ENCODE data around the gene AFTPH.

The AFTPH gene

GRCh38 chr2:64523666-64524603 lies at the start of gene AFTPH:
Gene AFTPH (plus strand): TSS chr2:64524328. CDS start chr2:64551475, 27,147 bp downstream.
- peak; percentile 98 for DNase-seq (ENCODE audit: low read depth in 1 of 2, low spot score in 1 of 2)

GRCh38 chr2:64474636-64475035 lies 49.5 kb upstream of the AFTPH start:
- DNase-seq (ENCODE audit: low read depth in 1 of 2, low spot score in 1 of 2): no peak

- DNase-seq (ENCODE audit: low read depth in 1 of 2, low spot score in 1 of 2): no peak
These were observed 47.1 kb upstream of the AFTPH start for GRCh38 chr2:64477037-64477436.

- no peak for DNase-seq (ENCODE audit: low read depth in 1 of 2, low spot score in 1 of 2)
These were observed 46.1 kb upstream of the AFTPH start for GRCh38 chr2:64477979-64478378.

GRCh38 chr2:64478502-64479230 lies 45.5 kb upstream of the AFTPH start:
- DNase-seq (ENCODE audit: low read depth in 1 of 2, low spot score in 1 of 2): no peak

- DNase-seq (ENCODE audit: low read depth in 1 of 2, low spot score in 1 of 2): no peak
These were observed 44.6 kb upstream of the AFTPH start for GRCh38 chr2:64479259-64480117.

- DNase-seq (ENCODE audit: low read depth in 1 of 2, low spot score in 1 of 2): no peak
These were observed 42.5 kb upstream of the AFTPH start for GRCh38 chr2:64481665-64482064.

- no peak for DNase-seq (ENCODE audit: low read depth in 1 of 2, low spot score in 1 of 2)
These were observed 41.9 kb upstream of the AFTPH start for GRCh38 chr2:64482243-64482642.

GRCh38 chr2:64482765-64483504 lies 41.2 kb upstream of the AFTPH start:
- DNase-seq (ENCODE audit: low read depth in 1 of 2, low spot score in 1 of 2): no peak

GRCh38 chr2:64485331-64485730 lies 38.8 kb upstream of the AFTPH start:
- no peak for DNase-seq (ENCODE audit: low read depth in 1 of 2, low spot score in 1 of 2)

- no peak for DNase-seq (ENCODE audit: low read depth in 1 of 2, low spot score in 1 of 2)
These were observed 38.2 kb upstream of the AFTPH start for GRCh38 chr2:64485961-64486360.

- DNase-seq (ENCODE audit: low read depth in 1 of 2, low spot score in 1 of 2): no peak
These were observed 36.7 kb upstream of the AFTPH start for GRCh38 chr2:64487256-64488049.

GRCh38 chr2:64488050-64488974 lies 35.8 kb upstream of the AFTPH start:
- DNase-seq (ENCODE audit: low read depth in 1 of 2, low spot score in 1 of 2): peak; percentile 54 to 72

- DNase-seq (ENCODE audit: low read depth in 1 of 2, low spot score in 1 of 2): no peak
These were observed 34.9 kb upstream of the AFTPH start for GRCh38 chr2:64489081-64489751.

GRCh38 chr2:64491426-64491825 lies 32.7 kb upstream of the AFTPH start:
- DNase-seq (ENCODE audit: low read depth in 1 of 2, low spot score in 1 of 2): no peak

GRCh38 chr2:64492272-64492671 lies 31.9 kb upstream of the AFTPH start:
- DNase-seq (ENCODE audit: low read depth in 1 of 2, low spot score in 1 of 2): no peak

GRCh38 chr2:64492821-64493220 lies 31.3 kb upstream of the AFTPH start:
- no peak for DNase-seq (ENCODE audit: low read depth in 1 of 2, low spot score in 1 of 2)

GRCh38 chr2:64493788-64494187 lies 30.3 kb upstream of the AFTPH start:
- DNase-seq (ENCODE audit: low read depth in 1 of 2, low spot score in 1 of 2): no peak

Data from stimulated activated CD4-positive, alpha-beta T cell treated with anti-CD3 and anti-CD28 coated beads, Interleukin-15, amount 100 ng/mL, for 1 hour (primary cell).